HUES48 (cell line): ENCODE data around the gene KIFBP.
A peak's percentile ranks its signal among the peaks of the same experiment; 100 is the strongest.
"Not testable (repeated sequence)": the region's sequence is repeated elsewhere in the genome, so short reads cannot be mapped to it uniquely, and the experiment has no call there.

Source experiments
- H3K27ac ChIP-seq: one replicate; pipeline ENCODE4 v1.7.0; 2013; ENCODE audit warnings: low read depth, low read length, inconsistent platforms
- H3K27me3 ChIP-seq: 2 replicates; pipeline ENCODE4 v1.6.1; 2013; ENCODE audit warnings: mild to moderate bottlenecking, low read length; ENCODE audit not compliant: control insufficient read depth, insufficient read depth
- H3K36me3 ChIP-seq: 2 replicates; pipeline ENCODE4 v1.6.1; 2013; ENCODE audit warnings: low read length; ENCODE audit not compliant: control insufficient read depth, insufficient read depth
- H3K4me1 ChIP-seq: 2 replicates; pipeline ENCODE4 v1.6.1; 2013; ENCODE audit warnings: mild to moderate bottlenecking, low read length; ENCODE audit not compliant: control insufficient read depth, insufficient read depth
- H3K4me3 ChIP-seq: 2 replicates; pipeline ENCODE4 v1.5.1; 2013; ENCODE audit warnings: mild to moderate bottlenecking, low read depth, low read length
- H3K9ac ChIP-seq: 2 replicates; pipeline ENCODE4 v1.6.1; 2013; ENCODE audit warnings: mild to moderate bottlenecking, low read depth, low read length, moderate library complexity
- H3K9me3 ChIP-seq: 2 replicates; pipeline ENCODE4 v1.6.1; 2013; ENCODE audit warnings: low read length; ENCODE audit not compliant: control insufficient read depth, insufficient read depth

KIFBP gene

GRCh38 chr10:68959695-68960527 lies 28.7 kb upstream of the KIFBP start:
- H3K4me1 ChIP-seq, result no peaks in the 10 kb centered on the region; the same call in 1 of the 2 replicates
- no peaks in the 10 kb centered on the region for H3K9me3 ChIP-seq
- H3K27ac ChIP-seq, result no peak overlapping the region
- no peaks in the 10 kb centered on the region for H3K27me3 ChIP-seq
- no peak overlapping the region for H3K4me3 ChIP-seq
- H3K36me3 ChIP-seq, result peaks cover 63% of the 10 kb centered on the region
- no peak overlapping the region for H3K9ac ChIP-seq

DNA sequence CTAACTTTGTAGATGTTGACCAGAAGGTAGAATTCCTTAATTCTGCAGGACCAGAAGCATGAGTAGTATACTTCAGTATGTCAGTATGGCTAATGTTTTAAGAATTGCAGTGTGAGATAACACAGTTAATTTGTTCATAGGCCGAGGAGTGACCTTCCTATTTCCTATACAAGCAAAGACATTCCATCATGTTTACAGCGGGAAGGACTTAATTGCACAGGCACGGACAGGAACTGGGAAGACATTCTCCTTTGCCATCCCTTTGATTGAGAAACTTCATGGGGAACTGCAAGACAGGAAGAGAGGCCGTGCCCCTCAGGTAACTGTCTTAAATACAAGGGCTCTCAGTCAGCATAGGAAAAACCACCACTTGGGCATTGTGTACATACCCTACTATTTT lies 25.5 kb upstream of the KIFBP start:
- no peak overlapping the region for H3K9ac ChIP-seq
- peaks cover 93% of the 10 kb centered on the region for H3K36me3 ChIP-seq
- no peaks in the 10 kb centered on the region for H3K4me1 ChIP-seq
- no peak overlapping the region for H3K27ac ChIP-seq
- no peaks in the 10 kb centered on the region for H3K9me3 ChIP-seq
- no peak overlapping the region for H3K4me3 ChIP-seq
- H3K27me3 ChIP-seq, result no peaks in the 10 kb centered on the region

DNA sequence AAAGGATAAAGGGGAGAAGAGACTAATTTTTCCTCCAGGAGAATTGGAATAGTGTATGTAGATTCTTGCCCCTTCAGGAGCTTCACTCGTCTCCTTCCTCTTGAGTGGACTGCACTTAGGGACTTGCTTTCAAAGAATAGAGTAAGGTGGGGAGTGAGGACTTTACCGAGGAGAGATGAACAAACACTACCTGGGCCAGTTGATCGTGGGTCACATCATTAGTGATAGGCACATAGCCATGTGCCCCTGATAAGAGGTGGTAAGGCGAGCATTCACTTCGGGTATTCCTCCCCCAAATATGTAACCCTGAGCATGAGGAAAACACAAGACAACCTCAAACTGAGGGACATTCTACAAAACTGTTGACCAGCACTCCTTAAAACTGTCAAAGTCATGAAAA lies 14.6 kb upstream of the KIFBP start:
- Histone ChIP-seq H3K4me3 (no peak overlapping the region), H3K27ac (no peak overlapping the region), H3K9ac (no peak overlapping the region), H3K4me1 (no peaks in the 10 kb centered on the region), H3K9me3 (no peaks in the 10 kb centered on the region), H3K27me3 (no peaks in the 10 kb centered on the region), H3K36me3 (peaks cover 99% of the 10 kb centered on the region)

DNA sequence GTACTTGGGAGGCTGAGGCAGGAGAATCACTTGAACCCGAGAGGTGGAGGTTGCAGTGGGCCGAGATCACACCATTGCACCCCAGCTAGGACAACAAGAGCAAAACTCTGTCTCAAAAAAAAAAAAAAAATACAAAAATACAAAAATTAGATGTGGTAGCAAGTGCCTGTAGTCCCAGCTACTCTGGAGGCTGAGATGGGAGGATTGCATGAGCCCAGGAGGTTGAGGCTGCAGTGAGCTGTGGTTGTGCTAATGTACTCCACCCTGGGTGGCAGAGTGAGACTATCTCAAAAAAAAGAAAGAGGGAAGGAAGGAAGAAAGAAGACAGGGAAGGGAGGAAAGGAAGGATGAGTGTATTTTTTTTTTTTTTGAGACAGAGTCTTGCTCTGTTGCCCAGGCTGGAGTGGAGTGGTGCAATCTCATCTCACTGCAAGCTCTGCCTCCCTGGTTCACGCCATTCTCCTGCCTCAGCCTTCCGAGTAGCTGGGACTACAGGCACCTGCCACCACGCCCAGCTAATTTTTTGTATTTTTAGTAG lies 12.6 kb upstream of the KIFBP start:
- not testable (repeated sequence) for H3K27me3 ChIP-seq, H3K9ac ChIP-seq, H3K4me1 ChIP-seq, H3K9me3 ChIP-seq, H3K4me3 ChIP-seq, H3K27ac ChIP-seq
- H3K36me3 ChIP-seq, result peaks cover 99% of the 10 kb centered on the region

DNA sequence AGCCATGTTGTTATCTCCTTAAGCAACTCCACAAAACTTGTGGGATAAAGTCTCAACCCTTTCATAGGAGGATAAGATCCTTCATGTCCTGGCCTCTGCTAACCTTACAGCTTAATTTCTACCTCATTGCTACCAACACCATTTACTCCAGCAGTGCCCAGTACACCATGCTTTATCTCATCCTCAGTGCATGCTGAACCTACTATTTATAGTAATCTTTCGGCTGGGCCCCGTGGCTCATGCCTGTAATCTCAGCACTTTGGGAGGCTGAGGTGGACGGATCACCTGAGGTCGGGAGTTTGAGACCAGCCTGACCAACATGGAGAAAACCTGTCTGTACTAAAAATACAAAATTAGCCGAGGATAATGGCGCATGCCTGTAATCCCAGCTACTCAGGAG lies 8.9 kb upstream of the KIFBP start:
- H3K27ac ChIP-seq, H3K9me3 ChIP-seq, H3K4me3 ChIP-seq, H3K27me3 ChIP-seq, H3K9ac ChIP-seq, H3K4me1 ChIP-seq: not testable (repeated sequence)
- peaks cover 99% of the 10 kb centered on the region for H3K36me3 ChIP-seq

DNA sequence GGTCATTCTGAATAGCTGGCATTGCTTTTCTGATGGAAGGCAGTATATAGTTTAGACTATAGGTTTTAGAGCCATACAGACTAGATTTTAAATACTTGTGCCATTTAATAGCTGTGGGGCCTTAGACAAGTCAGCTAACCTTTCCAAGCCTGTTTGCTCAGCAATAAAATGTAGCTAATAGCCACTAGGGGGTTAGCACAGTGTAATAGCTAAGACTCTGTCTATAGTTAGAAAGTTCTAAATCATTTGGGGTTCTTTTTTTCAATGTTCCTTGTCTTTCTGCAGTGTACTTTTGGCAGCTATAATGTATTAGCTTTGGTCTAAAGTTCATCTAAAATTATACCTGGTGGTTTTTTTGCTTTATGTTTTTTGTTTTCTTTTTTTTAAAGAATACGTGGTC lies 7.5 kb upstream of the KIFBP start:
- no peaks in the 10 kb centered on the region for H3K9me3 ChIP-seq
- H3K27me3 ChIP-seq, result no peaks in the 10 kb centered on the region
- no peak overlapping the region for H3K27ac ChIP-seq
- H3K9ac ChIP-seq, result no peak overlapping the region
- H3K4me3 ChIP-seq, result no peak overlapping the region
- H3K36me3 ChIP-seq, result peaks cover 98% of the 10 kb centered on the region
- H3K4me1 ChIP-seq, result no peaks in the 10 kb centered on the region

DNA sequence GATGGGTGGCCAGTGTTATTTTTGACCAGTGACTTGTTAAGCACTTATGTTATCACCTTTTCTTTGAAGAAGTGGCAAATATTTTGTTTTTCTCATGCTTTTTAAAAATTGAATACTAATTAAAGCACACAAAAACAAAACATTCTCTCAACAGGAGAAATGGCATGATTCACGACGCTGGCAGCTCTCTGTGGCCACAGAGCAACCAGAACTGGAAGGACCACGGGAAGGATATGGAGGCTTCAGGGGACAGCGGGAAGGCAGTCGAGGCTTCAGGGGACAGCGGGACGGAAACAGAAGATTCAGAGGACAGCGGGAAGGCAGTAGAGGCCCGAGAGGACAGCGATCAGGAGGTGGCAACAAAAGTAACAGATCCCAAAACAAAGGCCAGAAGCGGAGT lies 6.2 kb upstream of the KIFBP start:
- H3K36me3 ChIP-seq, result peaks cover 85% of the 10 kb centered on the region

GRCh38 chr10:68987611-68988010 lies 992 bp upstream of the KIFBP start:
- Histone ChIP-seq H3K9ac (no peak overlapping the region), H3K9me3 (no peaks in the 10 kb centered on the region), H3K27me3 (no peaks in the 10 kb centered on the region), H3K4me3 (no peak overlapping the region), H3K27ac (peak overlapping the region; percentile 43), H3K36me3 (peaks cover 48% of the 10 kb centered on the region), H3K4me1 (peaks cover 3% of the 10 kb centered on the region; the same call in 1 of the 2 replicates)

More for the DNA sequence above, 6.2 kb upstream of the KIFBP start:
- Histone ChIP-seq H3K27ac (no peak overlapping the region), H3K4me3 (no peak overlapping the region), H3K27me3 (no peaks in the 10 kb centered on the region), H3K4me1 (no peaks in the 10 kb centered on the region), H3K9ac (no peak overlapping the region), H3K9me3 (no peaks in the 10 kb centered on the region)

GRCh38 chr10:68989317-68989990 lies 851 bp downstream of the KIFBP start:
- Histone ChIP-seq H3K36me3 (peaks cover 37% of the 10 kb centered on the region), H3K9ac (peak overlapping the region; percentile 85), H3K4me3 (peak overlapping the region; percentile 95), H3K27ac (peak overlapping the region; percentile 83), H3K9me3 (no peaks in the 10 kb centered on the region), H3K4me1 (peaks cover 3% of the 10 kb centered on the region; the same call in 1 of the 2 replicates), H3K27me3 (no peaks in the 10 kb centered on the region)

- Histone ChIP-seq H3K9ac (no peak overlapping the region), H3K27ac (no peak overlapping the region), H3K36me3 (peaks cover 24% of the 10 kb centered on the region)
Observed at GRCh38 chr10:68992636-68993440, 4.2 kb downstream of the KIFBP start.

More at GRCh38 chr10:68992636-68993440, 4.2 kb downstream of the KIFBP start:
- Histone ChIP-seq H3K27me3 (no peaks in the 10 kb centered on the region), H3K9me3 (no peaks in the 10 kb centered on the region), H3K4me3 (no peak overlapping the region), H3K4me1 (peaks cover 3% of the 10 kb centered on the region; the same call in 1 of the 2 replicates)
